SHP77 treated with DMSO at 0.1 percent for 48 hours (cell line): ENCODE measurements around the gene SH3GLB2.
"Not testable (repeated sequence)": the region's sequence is repeated elsewhere in the genome, so short reads cannot be mapped to it uniquely, and the experiment has no call there.

Experiments
- DNase-seq: peaks from one replicate; lab custom pipeline; 2025; lab: John Stamatoyannopoulos, UW

The SH3GLB2 gene

GRCh38 chr9:129053020-129053419 lies 24.9 kb upstream of the SH3GLB2 start:
- DNase-seq = no peak

GRCh38 chr9:129052592-129052991 lies 24.5 kb upstream of the SH3GLB2 start:
- DNase-seq = no peak

DNA sequence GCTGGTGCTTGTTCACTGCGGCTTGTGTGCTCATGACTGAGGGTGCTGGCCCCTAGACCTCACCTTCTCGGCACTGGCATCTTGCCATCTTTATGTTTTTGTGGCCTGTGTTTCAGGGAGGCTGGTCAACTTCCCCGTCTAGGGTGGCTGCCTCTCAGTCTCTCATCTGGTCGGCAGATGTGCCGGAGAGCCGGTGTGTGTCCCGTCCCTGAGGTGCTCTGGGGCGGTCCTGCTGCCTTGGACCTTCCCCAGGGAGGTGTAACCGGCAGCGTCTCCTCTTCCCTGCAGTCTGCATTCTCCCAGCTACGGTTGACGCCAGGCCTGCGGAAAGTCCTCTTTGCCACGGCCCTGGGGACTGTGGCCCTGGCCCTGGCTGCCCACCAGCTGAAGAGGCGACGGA lies 13.9 kb upstream of the SH3GLB2 start:
- no peak for DNase-seq

- no peak for DNase-seq
Observed at GRCh38 chr9:129040113-129040643, 12.0 kb upstream of the SH3GLB2 start.

- DNase-seq = no peak
Observed at GRCh38 chr9:129038109-129038852, 10.2 kb upstream of the SH3GLB2 start.

DNA sequence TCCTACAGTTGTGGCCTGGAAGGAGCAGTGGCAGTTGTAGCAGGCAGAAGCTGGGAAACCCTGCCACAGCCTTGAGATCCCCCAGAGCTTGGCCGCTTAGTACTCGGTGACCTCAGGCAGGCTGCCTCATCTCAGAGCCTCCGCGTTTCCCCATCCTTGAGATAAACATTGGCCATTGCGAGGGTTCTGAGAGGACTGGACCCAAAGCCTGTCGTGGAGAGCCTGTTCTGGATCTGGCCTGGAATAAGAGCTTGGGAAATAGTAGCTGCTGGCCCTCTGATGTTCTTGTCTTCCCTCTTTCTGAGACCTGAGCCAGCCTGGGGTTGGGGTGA lies 9.6 kb upstream of the SH3GLB2 start:
- no peak for DNase-seq

GRCh38 chr9:129036923-129037766 lies 9.0 kb upstream of the SH3GLB2 start:
- no peak for DNase-seq

DNA sequence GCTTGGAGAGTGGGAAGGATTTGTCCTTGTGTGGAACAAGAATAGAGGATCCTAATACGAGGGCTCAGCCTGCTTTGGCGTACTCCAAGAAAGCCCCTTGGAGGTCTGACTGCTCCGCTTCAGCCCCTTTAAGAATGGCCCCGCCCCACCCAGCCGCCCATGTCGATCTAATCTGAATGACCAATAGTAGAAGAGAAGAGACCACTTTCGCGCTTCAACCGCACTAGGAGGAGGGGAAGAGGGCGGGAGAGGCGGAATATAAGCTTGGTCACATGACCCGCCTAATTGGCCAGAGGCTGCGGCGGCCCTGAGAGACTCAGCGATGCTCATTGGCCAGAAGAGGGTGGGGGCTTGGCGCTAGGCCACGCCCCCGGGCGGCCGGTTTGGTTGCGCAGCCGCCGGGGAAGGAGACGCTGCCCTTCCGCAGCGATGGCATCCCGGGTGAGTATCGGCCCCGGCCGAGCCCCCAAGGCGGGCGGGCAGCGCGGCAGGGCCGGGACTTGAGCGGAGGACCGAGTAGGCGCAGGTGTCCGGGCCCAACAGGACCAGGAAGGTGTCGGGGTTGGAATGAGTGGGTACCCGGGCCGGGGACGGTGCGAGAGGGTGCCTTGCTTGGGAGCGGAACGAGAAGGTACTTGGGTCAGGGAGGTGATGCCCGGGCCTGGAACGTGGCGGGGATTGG lies 8.3 kb upstream of the SH3GLB2 start, which contains the start of gene MIGA2:
MIGA2 (plus strand) TSS at position 386 of the 682 bp plus-strand sequence. CDS start 3,969 bp downstream, outside the sequence.
- DNase-seq = peak; percentile 99

DNA sequence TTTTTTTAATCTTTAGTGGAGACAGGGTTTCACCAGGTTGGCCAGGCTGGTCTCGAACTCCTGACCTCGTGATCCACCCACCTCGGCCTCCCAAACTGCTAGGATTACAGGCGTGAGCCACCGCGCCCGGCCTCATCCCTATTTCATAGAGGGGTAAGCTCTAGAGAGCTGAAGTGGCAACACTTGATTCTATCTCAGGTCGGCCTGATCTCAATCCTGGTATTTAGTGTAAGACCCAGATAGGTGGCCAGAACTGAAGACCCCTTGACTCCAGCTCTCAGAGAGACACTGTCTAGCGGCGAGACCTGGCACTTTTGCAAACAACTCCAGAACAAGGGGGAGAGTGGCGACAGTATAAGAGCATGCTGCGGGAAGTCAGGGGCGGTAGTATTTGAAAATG lies 7.7 kb upstream of the SH3GLB2 start:
- DNase-seq = not testable (repeated sequence)

DNA sequence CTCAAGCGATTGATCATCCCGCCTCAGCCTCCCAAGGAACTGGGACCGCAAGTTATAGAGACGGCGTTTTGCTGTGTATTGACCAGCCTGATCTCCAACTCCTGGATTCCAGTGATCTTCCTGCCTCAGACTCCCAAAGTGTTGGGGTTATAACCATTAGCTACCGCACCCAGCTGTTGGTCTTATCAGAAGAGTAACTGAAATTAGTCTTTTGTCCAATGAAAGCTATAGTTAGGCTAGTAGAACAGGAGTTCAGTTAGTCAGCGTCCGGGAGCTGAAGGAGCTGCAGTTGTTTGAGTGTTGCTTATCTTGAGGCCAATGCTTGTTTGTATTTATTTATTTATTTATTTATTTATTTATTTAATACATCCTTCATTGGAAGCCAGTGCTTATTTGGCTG lies 5.1 kb upstream of the SH3GLB2 start:
- no peak for DNase-seq

- no peak for DNase-seq
Observed at GRCh38 chr9:129032541-129033159, 4.5 kb upstream of the SH3GLB2 start.

DNA sequence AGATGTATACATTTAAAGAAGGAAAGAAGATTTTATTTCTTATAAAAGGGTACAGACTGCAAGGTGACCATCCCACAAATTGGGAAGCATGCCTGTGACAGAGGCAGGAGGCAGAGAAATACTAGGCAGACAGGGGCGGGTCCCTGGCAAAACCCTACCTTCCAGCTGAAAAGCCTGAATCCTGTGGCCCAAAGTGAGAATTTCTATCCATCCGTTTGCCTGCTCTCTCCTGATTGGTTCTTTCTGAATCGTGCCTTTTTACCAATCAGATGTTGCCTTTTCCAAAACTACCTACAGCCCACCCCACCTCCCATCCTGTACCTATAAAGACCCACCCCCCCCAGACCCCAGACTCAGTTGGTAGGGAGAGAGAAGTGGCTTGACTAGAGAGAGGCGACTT lies 3.4 kb upstream of the SH3GLB2 start:
- no peak for DNase-seq

- DNase-seq = no peak
Observed at GRCh38 chr9:129030191-129030590, 2.1 kb upstream of the SH3GLB2 start.

DNA sequence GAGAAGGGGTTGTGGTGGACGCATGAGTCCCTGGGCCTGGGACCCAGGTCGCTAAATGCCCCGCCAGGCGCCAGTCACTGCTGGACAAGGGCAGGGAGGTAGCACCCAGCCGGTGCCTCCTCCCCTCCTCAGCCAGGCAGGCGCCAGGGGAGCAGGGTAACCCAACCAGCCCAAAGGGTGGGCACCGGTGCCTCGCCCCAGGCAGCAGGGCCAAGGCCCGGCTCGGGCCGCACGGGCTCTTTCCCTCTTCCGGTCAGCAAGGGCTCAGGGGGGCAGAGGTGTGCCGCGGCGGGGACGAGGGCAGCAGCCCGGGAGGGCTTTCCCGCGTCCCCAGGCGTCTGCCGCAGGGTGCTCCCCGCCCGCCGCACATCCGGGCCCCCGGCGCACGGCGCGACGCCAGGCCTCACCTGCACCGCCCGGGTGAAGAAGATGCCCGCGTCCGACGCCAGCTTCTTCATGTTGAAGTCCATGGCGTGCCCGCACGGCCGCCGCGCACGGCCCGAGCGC lies 393 bp downstream of the SH3GLB2 start:
- peak; percentile 3 for DNase-seq

DNA sequence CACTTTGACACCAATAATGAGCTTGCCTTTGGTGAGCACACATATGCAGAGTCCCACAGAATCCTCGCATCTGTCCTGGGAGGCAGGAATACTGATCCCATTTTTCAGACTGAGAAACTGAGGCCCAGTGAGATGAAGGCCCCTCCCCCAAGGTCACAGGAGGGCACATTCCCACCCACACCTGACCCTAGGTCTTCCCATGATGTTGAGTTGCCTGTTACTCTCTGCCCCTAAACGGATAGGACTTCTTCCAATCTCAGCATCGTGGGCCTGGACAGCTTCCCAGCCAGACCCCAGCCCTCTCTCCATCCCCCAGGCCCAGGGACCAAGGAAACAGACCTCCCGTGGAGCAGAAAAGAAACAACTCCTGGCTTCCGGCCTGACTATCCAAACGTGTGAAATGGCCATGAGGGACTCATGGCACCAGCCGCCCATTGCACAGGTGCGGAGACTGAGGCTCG lies 877 bp downstream of the SH3GLB2 start:
- no peak for DNase-seq

GRCh38 chr9:129026442-129027223 lies 1.5 kb downstream of the SH3GLB2 start:
- no peak for DNase-seq

GRCh38 chr9:129023908-129024233 lies 4.3 kb downstream of the SH3GLB2 start:
- DNase-seq = no peak

- peak; percentile 80 for DNase-seq
Observed at GRCh38 chr9:129023036-129023907, 4.9 kb downstream of the SH3GLB2 start.

- DNase-seq = no peak
Observed at GRCh38 chr9:129022037-129022436, 6.1 kb downstream of the SH3GLB2 start.

DNA sequence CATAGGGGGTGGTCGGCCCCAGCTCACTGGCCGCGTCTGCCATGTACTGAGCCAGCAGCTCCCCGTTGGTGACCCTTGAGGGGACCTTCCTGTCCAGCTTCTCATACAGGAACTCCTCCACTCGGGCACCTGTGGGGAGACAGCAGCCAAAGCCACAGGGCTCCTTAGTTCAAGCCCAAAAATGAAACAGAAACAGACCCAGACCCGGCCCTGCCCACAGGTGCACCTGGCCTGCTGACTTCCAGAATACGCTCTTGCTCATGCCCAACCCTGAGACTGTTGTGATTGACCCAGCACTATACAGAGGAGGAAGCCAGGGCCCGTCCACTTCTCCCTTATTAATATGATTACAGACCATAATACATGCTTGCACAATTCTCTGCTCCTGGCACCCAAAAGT lies 7.0 kb downstream of the SH3GLB2 start:
- no peak for DNase-seq
